M059J (cell line): Measurements from ENCODE around the gene SLC25A10. TPM values are rescaled to one million over a fixed set of nuclear protein-coding genes. Genes with fewer than 3 reads are reported as not detected.

Experiments used
- total RNA-seq: library from RNA; depleted of rRNA; stranded (reverse); fragments of >200 nt; shearing (Covaris generic); gene quantifications from 2 replicates; pipeline ENCODE4 v1.2.3, GENCODE V29; 2014; rRNA removed

SLC25A10 gene
- total RNA-seq, 1 experiment from 2014 or later: 61.8 TPM

Other genes starting within 250 kb of the SLC25A10 start
- gene ACTG1, start 199.5 kb upstream of the SLC25A10 start, total RNA-seq: 3,948 and 4,109 TPM in 2 replicates
- 0.69 TPM in 1 of 2 replicates, not detected in the other for gene FSCN2, start 183.9 kb upstream of the SLC25A10 start, total RNA-seq
- gene FAAP100, start 159.9 kb upstream of the SLC25A10 start, total RNA-seq: 8.0 and 18.0 TPM in 2 replicates
- 53.7 and 79.7 TPM in 2 replicates for gene NPLOC4, start 75.2 kb upstream of the SLC25A10 start, total RNA-seq
- gene TSPAN10, start 75.1 kb upstream of the SLC25A10 start, total RNA-seq: 2.5 and 5.3 TPM in 2 replicates
- gene PDE6G, start 55.7 kb upstream of the SLC25A10 start, total RNA-seq: 0.94 TPM in 1 of 2 replicates, not detected in the other
- gene OXLD1, start 45.7 kb upstream of the SLC25A10 start, total RNA-seq: 39.3 and 48.3 TPM in 2 replicates
- 14.6 and 32.1 TPM in 2 replicates for gene CCDC137, start 45.5 kb upstream of the SLC25A10 start, total RNA-seq
- gene ARL16, start 28.5 kb upstream of the SLC25A10 start, total RNA-seq: 36.0 and 39.9 TPM in 2 replicates
- gene HGS, start 28.3 kb upstream of the SLC25A10 start, total RNA-seq: 52.4 and 101 TPM in 2 replicates
- 11.7 and 14.1 TPM in 2 replicates for gene MRPL12, start 8.9 kb upstream of the SLC25A10 start, total RNA-seq
- gene GCGR, start 91.9 kb downstream of the SLC25A10 start, total RNA-seq: not detected in 2 replicates
- 40.2 and 58.3 TPM in 2 replicates for gene MCRIP1, start 121.0 kb downstream of the SLC25A10 start, total RNA-seq
- not detected in 2 replicates for gene PPP1R27, start 122.8 kb downstream of the SLC25A10 start, total RNA-seq
- 1,409 and 1,513 TPM in 2 replicates for gene P4HB, start 148.3 kb downstream of the SLC25A10 start, total RNA-seq
- gene ARHGDIA, start 159.1 kb downstream of the SLC25A10 start, total RNA-seq: 124 and 207 TPM in 2 replicates
- 184 and 197 TPM in 2 replicates for gene ALYREF, start 179.3 kb downstream of the SLC25A10 start, total RNA-seq
- gene ANAPC11, start 179.4 kb downstream of the SLC25A10 start, total RNA-seq: 201 and 233 TPM in 2 replicates
- gene NPB, start 190.0 kb downstream of the SLC25A10 start, total RNA-seq: 0.44 and 0.59 TPM in 2 replicates
- gene PCYT2, start 199.1 kb downstream of the SLC25A10 start, total RNA-seq: 36.0 and 43.4 TPM in 2 replicates
- gene SIRT7, start 205.9 kb downstream of the SLC25A10 start, total RNA-seq: 13.5 and 22.0 TPM in 2 replicates
- gene MAFG, start 215.5 kb downstream of the SLC25A10 start, total RNA-seq: 8.1 and 15.1 TPM in 2 replicates
- 57.5 and 80.8 TPM in 2 replicates for gene PYCR1, start 225.0 kb downstream of the SLC25A10 start, total RNA-seq
- gene MYADML2, start 234.9 kb downstream of the SLC25A10 start, total RNA-seq: not detected in 2 replicates
- 3.0 and 3.2 TPM in 2 replicates for gene NOTUM, start 248.9 kb downstream of the SLC25A10 start, total RNA-seq